ENCODE results near the gene TNFRSF17. TPM values are rescaled to one million over a fixed set of nuclear protein-coding genes. Genes with fewer than 3 reads are reported as not detected.

Gene TNFRSF17
- not detected in 2 replicates for total RNA-seq

DNA sequence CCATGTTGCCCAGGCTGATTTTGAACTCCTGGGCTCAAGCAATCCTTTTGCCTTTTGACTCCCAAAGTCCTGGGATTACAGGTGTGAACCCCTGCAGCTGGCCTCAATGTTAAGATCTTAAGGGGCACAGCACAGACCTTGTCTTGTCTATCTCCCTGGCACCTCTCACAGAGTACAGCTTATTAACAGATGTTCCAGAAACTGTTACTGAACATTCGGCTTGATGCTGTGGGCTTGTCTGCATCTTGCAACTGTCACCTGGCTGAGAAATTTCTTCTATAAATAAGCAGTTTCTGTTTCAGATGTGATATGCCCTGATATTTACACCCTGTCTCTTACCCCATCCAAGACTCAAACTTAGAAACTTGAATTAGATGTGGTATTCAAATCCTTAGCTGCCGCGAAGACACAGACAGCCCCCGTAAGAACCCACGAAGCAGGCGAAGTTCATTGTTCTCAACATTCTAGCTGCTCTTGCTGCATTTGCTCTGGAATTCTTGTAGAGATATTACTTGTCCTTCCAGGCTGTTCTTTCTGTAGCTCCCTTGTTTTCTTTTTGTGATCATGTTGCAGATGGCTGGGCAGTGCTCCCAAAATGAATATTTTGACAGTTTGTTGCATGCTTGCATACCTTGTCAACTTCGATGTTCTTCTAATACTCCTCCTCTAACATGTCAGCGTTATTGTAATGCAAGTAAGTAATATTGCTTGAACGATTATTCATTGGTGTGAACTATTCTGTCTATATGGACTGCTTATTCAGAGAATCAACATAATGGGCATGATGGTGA is at the start of gene TNFRSF17:
Gene TNFRSF17 (plus strand): TSS at position 450 of the 791 bp plus-strand sequence. CDS start 115 bp downstream, at position 565.

GRCh38 chr16:11915644-11916523 is 49.1 kb upstream of the TNFRSF17 start, which contains the start of gene GSPT1:
TSS of gene GSPT1 (minus strand) at chr16:11915956. CDS start at chr16:11915720, 236 bp downstream.

DNA sequence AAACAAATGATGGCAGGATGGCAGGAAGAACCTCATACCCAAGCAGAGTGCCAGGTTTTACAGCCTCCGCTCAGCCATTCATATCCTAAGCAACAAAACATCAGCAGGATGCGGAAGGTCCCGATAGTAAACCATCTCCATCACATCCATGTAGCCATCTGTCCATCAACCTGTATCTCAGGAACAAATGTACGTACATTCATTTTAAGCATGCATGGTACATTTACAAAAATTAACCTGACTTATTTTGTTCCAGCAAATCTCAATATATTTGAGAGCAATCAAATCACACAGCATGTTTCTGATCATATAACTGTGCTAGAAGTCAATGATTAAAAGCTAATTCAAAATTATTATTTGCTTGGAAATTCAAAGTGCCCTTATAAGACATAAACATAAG is 23.1 kb upstream of the TNFRSF17 start, which contains the start of gene NPIPB2:
Gene NPIPB2 (minus strand): TSS at position 101 of the 400 bp plus-strand sequence. CDS start 0 bp downstream, at position 101.

Other genes starting within 250 kb of the TNFRSF17 start
- gene TXNDC11, start 222.4 kb upstream of the TNFRSF17 start, total RNA-seq = 25.7 and 26.1 TPM in 2 replicates
- gene ZC3H7A, start 168.0 kb upstream of the TNFRSF17 start, total RNA-seq = 40.9 and 67.8 TPM in 2 replicates
- 70.8 and 74.9 TPM in 2 replicates for gene RSL1D1, start 113.7 kb upstream of the TNFRSF17 start, total RNA-seq
- 78.4 and 95.4 TPM in 2 replicates for gene GSPT1, start 49.3 kb upstream of the TNFRSF17 start, total RNA-seq
- 9.3 and 13.6 TPM in 2 replicates for gene NPIPB2, start 23.2 kb upstream of the TNFRSF17 start, total RNA-seq
- gene SNX29, start 11.5 kb downstream of the TNFRSF17 start, total RNA-seq = 24.9 and 38.0 TPM in 2 replicates